HL-60 (cell line): ENCODE results near the gene CTRB2.

Experiments used
- CTCF ChIP-seq: IDR thresholded peaks from one replicate; pipeline ENCODE4 v1.5.1; 2011; ENCODE audit warnings: low read length, control low read depth, inconsistent platforms; ENCODE audit not compliant: insufficient read depth
- GABPA ChIP-seq: IDR thresholded peaks from 2 replicates; pipeline ENCODE4 v1.6.1; 2012; ENCODE audit warnings: low read depth
- POLR2AphosphoS5 ChIP-seq: IDR thresholded peaks from 2 replicates; pipeline ENCODE4 v1.6.1; 2012; ENCODE audit warnings: low read depth
- REST ChIP-seq: IDR thresholded peaks from 2 replicates; pipeline ENCODE4 v1.6.1; 2012; ENCODE audit warnings: low read depth; ENCODE audit not compliant: insufficient replicate concordance
- SPI1 ChIP-seq: IDR thresholded peaks from 2 replicates; pipeline ENCODE4 v1.6.1; 2012; ENCODE audit warnings: low read depth, mild to moderate bottlenecking, borderline replicate concordance

GRCh38 chr16:75160386-75160785, 46.6 kb downstream of the CTRB2 start:
- no peak for TF ChIP-seq CTCF
- no peak for TF ChIP-seq GABPA
- TF ChIP-seq POLR2AphosphoS5, result no peak
- TF ChIP-seq REST, result no peak
- TF ChIP-seq SPI1, result no peak
